HG03354 (cell line): ENCODE results near the gene GRHL1.

Experiments
- ATAC-seq: cut with Tn5 transposase; IDR thresholded peaks from one replicate; pipeline ENCODE4 v1.9.1; 2021; ENCODE audit warnings: mild to moderate bottlenecking; ENCODE audit not compliant: unreplicated experiment, poor library complexity, severe bottlenecking

The GRHL1 gene

GRCh38 chr2:9948721-9949120 lies 2.8 kb upstream of the GRHL1 start:
- no peak for ATAC-seq

- no peak for ATAC-seq
Observed at GRCh38 chr2:9949239-9949991, 2.1 kb upstream of the GRHL1 start.

GRCh38 chr2:9949992-9950520 lies 1.4 kb upstream of the GRHL1 start:
- no peak for ATAC-seq

GRCh38 chr2:9950521-9951271 lies 797 bp upstream of the GRHL1 start:
- ATAC-seq: peak; percentile 44

GRCh38 chr2:9951272-9951521 lies 296 bp upstream of the GRHL1 start:
- no peak for ATAC-seq

GRCh38 chr2:9952286-9952737 lies 819 bp downstream of the GRHL1 start:
- ATAC-seq: no peak

- no peak for ATAC-seq
Observed at GRCh38 chr2:9952856-9953503, 1.5 kb downstream of the GRHL1 start.

- ATAC-seq: no peak
Observed at GRCh38 chr2:9954136-9954535, 2.6 kb downstream of the GRHL1 start.

- no peak for ATAC-seq
Observed at GRCh38 chr2:9958057-9958456, 6.6 kb downstream of the GRHL1 start.

- no peak for ATAC-seq
Observed at GRCh38 chr2:9959262-9959661, 7.8 kb downstream of the GRHL1 start.

GRCh38 chr2:9961013-9961412 lies 9.5 kb downstream of the GRHL1 start:
- no peak for ATAC-seq

GRCh38 chr2:9964334-9964980 lies 13.0 kb downstream of the GRHL1 start:
- no peak for ATAC-seq

- no peak for ATAC-seq
Observed at GRCh38 chr2:9965119-9965822, 13.8 kb downstream of the GRHL1 start.

GRCh38 chr2:9966491-9967022 lies 15.1 kb downstream of the GRHL1 start:
- ATAC-seq: no peak

- peak; percentile 89 for ATAC-seq
Observed at GRCh38 chr2:9967053-9967775, 15.7 kb downstream of the GRHL1 start.

GRCh38 chr2:9968553-9969497 lies 17.3 kb downstream of the GRHL1 start:
- ATAC-seq: no peak

GRCh38 chr2:9970200-9971044 lies 18.9 kb downstream of the GRHL1 start:
- ATAC-seq: no peak
